K562 (cell line): Measurements from ENCODE around the gene PLEKHA6. TPM values are rescaled to one million over a fixed set of nuclear protein-coding genes. Genes with fewer than 3 reads are reported as not detected.

Experiments
- BCL6 ChIP-seq: fragments of 250-450 bp; sonication (Bioruptor Pico); IDR thresholded peaks from 2 replicates; pipeline ENCODE4 v1.4.0; 2020
- CTBP1 ChIP-seq: fragments of 450-650 bp; IDR thresholded peaks from 2 replicates; pipeline ENCODE4 v1.6.1; 2016; ENCODE audit warnings: borderline replicate concordance
- GABPA ChIP-seq: fragments of 200-800 bp; sonication (Bioruptor generic); conservative IDR thresholded peaks from 2 replicates; pipeline ENCODE4 v1.6.1; 2016; ENCODE audit warnings: low read depth, missing genetic modification characterization, missing compliant biosample characterization
- GATA2 ChIP-seq: sonication (generic); formaldehyde crosslinking; IDR thresholded peaks from 2 replicates; pipeline ENCODE4 v1.4.0; 2020; ENCODE audit warnings: mild to moderate bottlenecking, missing genetic modification reagents
- HMG20A ChIP-seq: fragments of 450-650 bp; formaldehyde crosslinking; conservative IDR thresholded peaks from 2 replicates; pipeline ENCODE4 v1.4.0; 2020; ENCODE audit warnings: mild to moderate bottlenecking, mixed read lengths
- HNRNPUL1 ChIP-seq: fragments of 200-400 bp; formaldehyde crosslinking; IDR thresholded peaks from 2 replicates; pipeline ENCODE4 v1.6.1; 2017; ENCODE audit warnings: low read length
- MECOM ChIP-seq: fragments of 250-450 bp; sonication (Bioruptor Pico); IDR thresholded peaks from 2 replicates; pipeline ENCODE4 v1.8.0; 2022; ENCODE audit warnings: inconsistent platforms
- MEIS2 ChIP-seq: fragments of 450-650 bp; IDR thresholded peaks from 2 replicates; pipeline ENCODE4 v1.6.1; 2014; ENCODE audit warnings: mild to moderate bottlenecking; ENCODE audit not compliant: partially characterized antibody
- NRF1 ChIP-seq, 2 experiments: fragments of 450-650 bp; IDR thresholded peaks in 1 of 2; conservative IDR thresholded peaks in 1 of 2; 2 replicates each; pipeline ENCODE4 v1.6.1; 2014; ENCODE audit warnings: mild to moderate bottlenecking in 2 of 2
- POU5F1 ChIP-seq: fragments of 150-350 bp; IDR thresholded peaks from 2 replicates; pipeline ENCODE4 v1.6.1; 2014; ENCODE audit warnings: borderline replicate concordance, low read length, low read depth, mild to moderate bottlenecking; ENCODE audit not compliant: partially characterized antibody
- STAT5A ChIP-seq: IDR thresholded peaks from 2 replicates; pipeline ENCODE4 v1.6.1; 2012; ENCODE audit warnings: low read length, inconsistent platforms, borderline replicate concordance
- ZC3H8 ChIP-seq: fragments of 450-650 bp; IDR thresholded peaks from 2 replicates; pipeline ENCODE4 v1.6.1; 2017
- ZKSCAN8 ChIP-seq: fragments of 200-800 bp; sonication (Bioruptor generic); IDR thresholded peaks from 2 replicates; pipeline ENCODE4 v1.6.1; 2016; ENCODE audit warnings: missing genetic modification characterization, missing compliant biosample characterization
- ZNF133 ChIP-seq: fragments of 250-450 bp; sonication (Bioruptor Pico); IDR thresholded peaks from 2 replicates; pipeline ENCODE4 v1.4.0; 2020; ENCODE audit warnings: mild to moderate bottlenecking
- ZNF431 ChIP-seq: sonication (generic); formaldehyde crosslinking; IDR thresholded peaks from 2 replicates; pipeline ENCODE4 v1.8.0; 2022; ENCODE audit warnings: mild to moderate bottlenecking, missing genetic modification reagents
- ZNF444 ChIP-seq: fragments of 250-450 bp; sonication (Bioruptor Pico); IDR thresholded peaks from 2 replicates; pipeline ENCODE4 v1.4.0; 2020; ENCODE audit warnings: mild to moderate bottlenecking, moderate library complexity
- ZNF644 ChIP-seq: fragments of 200-800 bp; sonication (Bioruptor generic); IDR thresholded peaks from 2 replicates; pipeline ENCODE4 v1.6.1; 2016; ENCODE audit warnings: low read depth, missing genetic modification characterization, missing compliant biosample characterization
- polyA plus RNA-seq, 8 experiments: library from polyadenylated mRNA; depleted of rRNA in 4 of 8; stranded (reverse) in 5 of 8; unstranded in 3 of 8; fragments of >200 nt; fragmentation: Nextera tagmentation in 2 of 8; fragmentation: Illumina TruSeq in 1 of 8; extraction: Ambion mirVana in 2 of 8; extraction: Trizol in 1 of 8; gene quantifications; 2 replicates each; pipeline versions ENCODE4 v1.2.1 to v1.2.3, GENCODE V29; 2011 to 2014; ENCODE audit warnings: inconsistent platforms in 1 of 8, missing spikeins in 1 of 8
- total RNA-seq, 7 experiments: library from RNA; depleted of rRNA in 6 of 7; stranded (reverse); fragments of >200 nt in 6 of 7; fragmentation: Illumina TruSeq in 2 of 7; extraction: Trizol in 2 of 7; gene quantifications; 2 replicates each; pipeline versions ENCODE4 v1.2.1 to v1.2.3, GENCODE V29; 2011 to 2021; ENCODE audit warnings: low replicate concordance in 1 of 7
- TF ChIP-seq, protein P1 (sequence below), 2 experiments: fragments of 450-650 bp; IDR thresholded peaks; 2 replicates each; pipeline ENCODE4 v1.6.1; 2016; ENCODE audit warnings: mild to moderate bottlenecking in 2 of 2, borderline replicate concordance in 1 of 2, low read depth in 1 of 2, moderate library complexity in 1 of 2
- TF ChIP-seq, protein P2 (sequence below): fragments of 450-650 bp; IDR thresholded peaks from 2 replicates; pipeline ENCODE4 v1.6.1; 2016; ENCODE audit warnings: mild to moderate bottlenecking

PLEKHA6 gene
- total and polyA plus RNA-seq, 9 of the 15 experiments (the other 6 are each of a cell fraction or from before 2014, with no cell fraction given) = under 0.01 to 0.33 (median 0.01) TPM; not detected in 4

DNA sequence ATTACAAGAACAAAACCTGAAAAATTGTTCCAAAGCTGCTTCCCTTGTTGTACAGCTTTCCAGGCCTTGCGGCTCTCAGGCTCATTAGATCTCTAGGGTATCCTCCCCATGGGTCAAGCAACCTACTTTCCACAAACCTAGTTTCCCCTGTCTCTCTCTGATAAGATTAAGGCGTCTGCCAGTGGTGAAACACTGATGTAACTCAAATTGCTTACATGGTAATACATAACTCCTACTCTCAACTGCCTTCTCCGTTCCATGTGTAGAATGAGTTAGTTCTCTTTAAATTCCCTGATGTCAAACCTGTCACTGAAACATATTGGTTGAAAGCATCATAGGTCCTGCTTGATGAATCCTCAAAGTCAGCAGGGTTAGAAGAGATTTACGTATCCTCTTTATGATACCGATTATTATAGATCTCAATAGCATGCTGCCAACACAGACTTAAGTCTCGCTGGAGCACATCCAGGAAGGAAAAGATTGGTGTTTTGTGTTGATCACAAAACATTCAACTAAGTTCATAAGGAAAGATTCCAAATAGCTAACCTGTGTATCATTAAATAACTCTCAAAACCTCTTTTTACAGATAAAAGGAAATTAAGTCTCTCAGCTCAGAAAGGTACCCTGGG, 41.3 kb upstream of the PLEKHA6 start (continued):
- TF ChIP-seq, protein P1, sequence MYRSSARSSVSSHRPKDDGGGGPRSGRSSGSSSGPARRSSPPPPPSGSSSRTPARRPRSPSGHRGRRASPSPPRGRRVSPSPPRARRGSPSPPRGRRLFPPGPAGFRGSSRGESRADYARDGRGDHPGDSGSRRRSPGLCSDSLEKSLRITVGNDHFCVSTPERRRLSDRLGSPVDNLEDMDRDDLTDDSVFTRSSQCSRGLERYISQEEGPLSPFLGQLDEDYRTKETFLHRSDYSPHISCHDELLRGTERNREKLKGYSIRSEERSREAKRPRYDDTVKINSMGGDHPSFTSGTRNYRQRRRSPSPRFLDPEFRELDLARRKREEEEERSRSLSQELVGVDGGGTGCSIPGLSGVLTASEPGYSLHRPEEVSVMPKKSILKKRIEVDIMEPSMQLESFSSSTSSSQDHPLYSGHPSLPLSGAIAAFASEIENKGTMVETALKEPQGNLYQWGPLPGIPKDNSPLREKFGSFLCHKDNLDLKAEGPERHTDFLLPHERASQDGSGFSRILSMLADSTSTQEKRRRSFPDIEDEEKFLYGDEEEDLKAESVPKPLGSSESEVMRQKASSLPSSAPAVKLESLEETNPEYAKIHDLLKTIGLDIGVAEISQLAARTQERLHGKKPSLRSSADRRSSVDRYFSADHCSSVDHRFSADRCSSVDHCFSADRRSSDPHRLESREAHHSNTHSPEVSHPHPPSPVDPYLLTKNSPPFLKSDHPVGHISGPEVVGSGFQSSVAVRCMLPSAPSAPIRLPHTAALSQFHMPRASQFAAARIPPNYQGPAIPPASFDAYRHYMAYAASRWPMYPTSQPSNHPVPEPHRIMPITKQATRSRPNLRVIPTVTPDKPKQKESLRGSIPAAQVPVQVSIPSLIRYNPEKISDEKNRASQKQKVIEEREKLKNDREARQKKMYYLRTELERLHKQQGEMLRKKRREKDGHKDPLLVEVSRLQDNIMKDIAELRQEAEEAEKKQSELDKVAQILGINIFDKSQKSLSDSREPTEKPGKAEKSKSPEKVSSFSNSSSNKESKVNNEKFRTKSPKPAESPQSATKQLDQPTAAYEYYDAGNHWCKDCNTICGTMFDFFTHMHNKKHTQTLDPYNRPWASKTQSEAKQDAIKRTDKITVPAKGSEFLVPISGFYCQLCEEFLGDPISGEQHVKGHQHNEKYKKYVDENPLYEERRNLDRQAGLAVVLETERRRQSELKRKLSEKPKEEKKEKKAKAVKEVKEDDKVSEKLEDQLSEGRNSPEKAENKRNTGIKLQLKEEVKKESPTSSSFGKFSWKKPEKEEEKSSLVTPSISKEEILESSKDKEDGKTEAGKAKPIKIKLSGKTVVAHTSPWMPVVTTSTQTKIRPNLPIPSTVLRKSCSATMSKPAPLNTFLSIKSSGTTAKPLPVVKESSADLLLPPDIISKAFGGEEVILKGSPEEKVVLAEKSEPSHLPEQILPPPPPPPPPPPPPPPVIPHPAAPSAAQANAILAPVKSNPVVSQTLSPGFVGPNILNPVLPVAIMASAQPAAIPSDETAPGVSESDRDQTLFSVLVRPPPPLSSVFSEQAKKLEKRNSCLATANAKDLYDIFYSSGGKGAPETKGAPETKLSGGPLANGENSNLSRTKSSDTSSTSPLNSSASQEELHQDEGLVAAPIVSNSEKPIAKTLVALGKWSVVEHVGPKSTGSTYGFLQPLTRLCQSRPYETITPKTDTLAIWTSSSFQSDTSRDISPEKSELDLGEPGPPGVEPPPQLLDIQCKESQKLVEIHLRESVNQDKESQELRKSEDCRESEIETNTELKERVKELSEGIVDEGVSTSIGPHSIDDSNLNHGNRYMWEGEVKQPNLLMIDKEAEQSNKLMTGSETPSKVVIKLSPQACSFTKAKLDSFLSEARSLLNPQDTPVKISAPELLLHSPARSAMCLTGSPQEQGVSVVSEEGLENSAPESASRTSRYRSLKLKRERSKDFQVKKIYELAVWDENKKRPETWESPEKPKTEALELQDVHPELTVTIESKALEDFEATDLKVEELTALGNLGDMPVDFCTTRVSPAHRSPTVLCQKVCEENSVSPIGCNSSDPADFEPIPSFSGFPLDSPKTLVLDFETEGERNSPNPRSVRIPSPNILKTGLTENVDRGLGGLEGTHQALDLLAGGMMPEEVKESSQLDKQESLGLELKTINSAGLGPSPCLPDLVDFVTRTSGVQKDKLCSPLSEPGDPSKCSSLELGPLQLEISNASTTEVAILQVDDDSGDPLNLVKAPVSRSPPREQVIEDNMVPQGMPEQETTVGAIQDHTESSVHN (IDR thresholded peaks at IDR 0.05; ENCODE audit: borderline replicate concordance in 1 of 2, low read depth in 1 of 2) = 0 out of 4 replicates have a peak, but pooled peaks of 1 of the 2 experiments have one; percentile 65
- TF ChIP-seq ZC3H8 = no peak
- TF ChIP-seq POU5F1 = no peak
- TF ChIP-seq BCL6 (CRISPR knock-in tag) = no peak
- TF ChIP-seq CTBP1 = peak; percentile 90
- TF ChIP-seq ZNF431 = no peak
- TF ChIP-seq, protein P2, sequence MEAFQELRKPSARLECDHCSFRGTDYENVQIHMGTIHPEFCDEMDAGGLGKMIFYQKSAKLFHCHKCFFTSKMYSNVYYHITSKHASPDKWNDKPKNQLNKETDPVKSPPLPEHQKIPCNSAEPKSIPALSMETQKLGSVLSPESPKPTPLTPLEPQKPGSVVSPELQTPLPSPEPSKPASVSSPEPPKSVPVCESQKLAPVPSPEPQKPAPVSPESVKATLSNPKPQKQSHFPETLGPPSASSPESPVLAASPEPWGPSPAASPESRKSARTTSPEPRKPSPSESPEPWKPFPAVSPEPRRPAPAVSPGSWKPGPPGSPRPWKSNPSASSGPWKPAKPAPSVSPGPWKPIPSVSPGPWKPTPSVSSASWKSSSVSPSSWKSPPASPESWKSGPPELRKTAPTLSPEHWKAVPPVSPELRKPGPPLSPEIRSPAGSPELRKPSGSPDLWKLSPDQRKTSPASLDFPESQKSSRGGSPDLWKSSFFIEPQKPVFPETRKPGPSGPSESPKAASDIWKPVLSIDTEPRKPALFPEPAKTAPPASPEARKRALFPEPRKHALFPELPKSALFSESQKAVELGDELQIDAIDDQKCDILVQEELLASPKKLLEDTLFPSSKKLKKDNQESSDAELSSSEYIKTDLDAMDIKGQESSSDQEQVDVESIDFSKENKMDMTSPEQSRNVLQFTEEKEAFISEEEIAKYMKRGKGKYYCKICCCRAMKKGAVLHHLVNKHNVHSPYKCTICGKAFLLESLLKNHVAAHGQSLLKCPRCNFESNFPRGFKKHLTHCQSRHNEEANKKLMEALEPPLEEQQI = no peak
- no peak for TF ChIP-seq ZNF644
- peak; percentile 35; the same call in 1 of the 2 replicates for TF ChIP-seq STAT5A
- TF ChIP-seq GATA2 = no peak
- no peak for TF ChIP-seq HNRNPUL1
- TF ChIP-seq MEIS2 = peak; percentile 90
- TF ChIP-seq NRF1 (conservative IDR thresholded peaks at IDR 0.05 in 1 of 2, IDR thresholded peaks at IDR 0.05 in 1 of 2) = peak in 1 of 2 experiments; percentile 23; a peak in 1 of 4 replicates
- TF ChIP-seq MECOM (CRISPR knock-in tag) = 0 out of 2 replicates have a peak, but pooled peaks have one; percentile 25
- 0 out of 2 replicates have a peak, but pooled peaks have one; percentile 30 for TF ChIP-seq GABPA (tag)
- no peak for TF ChIP-seq ZNF444 (CRISPR knock-in tag)
- 0 out of 2 replicates have a peak, but pooled peaks have one; percentile 19 for TF ChIP-seq ZKSCAN8 (CRISPR knock-in tag)
- no peak for TF ChIP-seq HMG20A (CRISPR knock-in tag)
- no peak for TF ChIP-seq ZNF133 (CRISPR knock-in tag)
